Measurements from ENCODE around the gene RPS16.

GRCh38 chr19:39412867-39413271 lies 22.9 kb downstream of the RPS16 start:
- TF ChIP-seq CTCF (conservative IDR thresholded peaks at IDR 0.05 in 1 of 2, IDR thresholded peaks at IDR 0.05 in 1 of 2; ENCODE audit: extremely low read depth in 1 of 2, insufficient read depth in 1 of 2, low read depth in 1 of 2, low read length in 2 of 2) = no peak
- no peak for TF ChIP-seq EZH2 (IDR thresholded peaks at IDR 0.05; ENCODE audit: borderline replicate concordance, low read length)

Measured in mammary epithelial cell (primary cell).